Activated CD4-positive, alpha-beta T cell treated with anti-CD3 and anti-CD28 coated beads, Interleukin-2, amount 50 U/mL, for 24 hours (primary cell): ENCODE data around the gene DNAJC18.

Source experiments
- DNase-seq, 2 donors: peaks; one replicate each; pipeline ENCODE4 v3.0.0-alpha.2; 2020; ENCODE audit warnings: low read depth in 1 of 2, low spot score in 1 of 2

Gene DNAJC18

GRCh38 chr5:139371482-139372435 lies 67.6 kb downstream of the DNAJC18 start:
- no peak for DNase-seq

DNA sequence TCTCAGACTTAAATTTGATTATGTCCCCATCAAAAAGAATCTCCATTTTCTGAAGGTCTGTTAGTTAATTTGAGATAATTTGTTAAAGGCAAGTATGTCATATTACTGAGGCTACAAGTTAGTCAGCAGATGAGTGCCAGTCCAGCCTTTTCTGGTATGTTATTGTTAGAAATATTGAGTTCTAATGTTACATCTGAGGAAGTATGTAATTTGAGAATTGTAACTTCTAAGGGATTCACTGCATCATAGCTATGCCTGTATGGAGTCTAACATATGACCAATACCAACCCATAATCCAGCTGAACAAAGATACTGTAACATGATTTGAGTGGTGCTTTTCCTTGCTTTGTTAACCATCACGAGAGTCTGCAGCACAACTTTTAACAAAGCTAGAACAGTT lies 70.1 kb downstream of the DNAJC18 start:
- DNase-seq = no peak

GRCh38 chr5:139368613-139369012 lies 70.7 kb downstream of the DNAJC18 start:
- DNase-seq = no peak

GRCh38 chr5:139364466-139364865 lies 74.9 kb downstream of the DNAJC18 start:
- no peak for DNase-seq

DNA sequence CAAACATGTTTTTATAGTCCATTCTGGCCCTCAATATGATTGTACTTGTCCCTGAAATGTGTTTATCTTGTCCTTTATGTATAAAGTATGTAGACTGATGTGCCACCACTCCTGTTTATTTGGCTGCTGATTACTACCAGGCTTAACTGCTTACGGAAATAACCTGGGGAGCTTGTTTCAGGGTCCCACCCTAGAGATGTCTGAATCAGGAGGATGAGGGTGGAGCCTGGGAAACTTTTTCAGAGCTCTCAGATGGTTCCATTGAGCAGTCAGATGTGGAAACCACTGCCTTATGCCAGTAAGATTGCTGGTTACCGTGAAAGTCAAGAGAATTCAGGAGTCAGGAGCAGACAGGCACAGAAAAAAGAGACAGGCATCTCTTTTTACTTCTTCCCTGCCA lies 75.4 kb downstream of the DNAJC18 start:
- DNase-seq = no peak

DNA sequence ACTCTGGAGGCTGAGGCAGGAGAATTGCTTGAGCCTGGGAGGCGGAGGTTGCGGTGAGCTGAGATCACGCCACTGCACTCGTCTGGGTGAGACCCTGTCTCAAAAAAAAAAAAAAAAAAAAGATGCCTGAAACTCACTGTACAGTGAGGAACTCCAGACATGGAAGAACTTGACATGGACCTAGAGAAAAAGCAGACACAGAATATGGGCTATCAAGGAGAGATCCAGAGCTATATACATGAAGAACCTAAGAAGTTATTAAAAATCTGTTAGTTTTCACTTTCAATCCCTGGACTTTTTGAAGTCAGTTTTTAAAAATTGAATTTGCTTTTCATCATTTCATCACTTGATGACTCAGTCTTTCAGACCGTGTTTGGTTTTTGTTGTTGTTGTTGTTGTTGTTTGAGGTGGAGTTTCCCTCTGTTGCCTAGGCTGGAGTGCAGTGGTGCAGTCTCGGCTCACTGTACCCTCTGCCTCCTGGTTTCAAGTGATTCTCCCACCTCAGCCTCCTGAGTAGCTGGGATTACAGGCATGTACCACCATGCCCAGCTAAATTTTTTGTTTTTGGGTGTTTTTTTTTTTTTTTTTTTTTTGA lies 77.4 kb downstream of the DNAJC18 start:
- DNase-seq = no peak

DNA sequence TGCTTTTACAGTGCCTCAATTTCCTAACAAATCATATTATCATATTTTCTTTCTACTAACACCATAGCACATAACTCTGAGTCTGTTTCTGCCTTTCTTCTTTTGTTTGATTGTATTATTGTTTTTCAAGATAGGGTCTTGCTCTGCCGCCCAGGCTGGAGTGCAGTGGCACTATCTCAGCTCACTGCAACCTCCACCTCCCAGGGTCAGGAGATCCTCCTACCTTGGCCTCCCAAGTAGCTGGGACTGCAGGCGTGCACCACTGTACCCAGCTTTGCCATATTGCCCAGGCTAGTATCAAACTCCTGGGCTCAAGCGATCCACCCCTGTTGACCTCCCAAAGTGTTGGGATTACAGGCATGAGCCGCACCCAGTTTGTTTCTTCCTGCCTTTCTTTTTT lies 78.9 kb downstream of the DNAJC18 start:
- DNase-seq = no peak
